ENCODE results near the gene TBC1D22A.

Gene TBC1D22A

DNA sequence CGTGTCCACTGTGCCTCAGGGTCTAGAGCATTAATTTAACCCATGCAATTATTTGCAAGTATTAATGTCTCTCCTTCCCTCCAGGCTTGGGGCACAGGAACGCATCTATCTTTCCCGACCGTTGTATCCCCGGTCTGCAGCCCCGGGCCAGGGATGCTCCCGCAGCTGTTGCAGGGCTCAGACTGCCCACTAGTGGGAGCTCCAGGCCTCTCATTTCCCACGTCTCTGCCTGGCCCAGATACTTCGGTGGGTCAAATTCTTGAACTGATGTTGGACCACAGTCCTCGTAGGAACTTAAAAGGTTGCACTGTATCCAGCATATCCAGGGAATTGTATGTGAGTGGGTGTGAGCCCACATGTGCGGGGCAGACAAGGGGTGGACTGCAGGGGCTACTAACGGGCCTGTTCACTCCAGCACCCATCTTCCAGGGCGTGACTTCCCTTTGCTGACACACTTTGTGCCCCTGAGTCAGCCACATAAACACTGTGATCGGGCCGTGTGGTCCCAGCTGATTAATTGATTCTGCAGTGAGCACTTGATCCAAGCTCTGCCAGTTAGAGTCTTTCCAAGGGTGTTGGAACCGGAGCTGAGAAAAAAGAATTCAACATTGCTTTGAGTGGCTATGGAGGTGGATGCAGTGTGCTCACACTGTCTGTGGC lies 451.3 kb downstream of the TBC1D22A start:
- no peak for DNase-seq (ENCODE audit: low read depth in 2 of 2)

DNA sequence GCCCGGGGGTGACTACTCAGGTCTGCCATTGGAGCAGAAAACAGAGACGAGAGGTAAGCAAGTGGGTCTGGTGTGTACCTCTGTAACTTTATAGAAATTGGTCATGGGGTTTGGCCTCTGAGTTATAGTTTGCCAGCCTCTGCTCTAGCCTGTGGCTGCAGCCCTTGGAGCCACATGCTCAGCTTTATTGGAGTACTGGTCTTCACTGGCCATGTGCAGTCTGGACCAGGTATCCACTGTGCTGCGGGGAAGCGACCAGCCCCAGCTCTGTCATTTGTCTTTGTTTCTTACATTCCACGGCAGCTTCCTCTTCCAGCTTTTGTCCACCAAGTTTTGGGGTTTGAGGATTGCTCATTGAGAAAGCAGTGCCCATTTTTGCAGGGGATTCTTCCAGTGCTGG lies 453.4 kb downstream of the TBC1D22A start:
- no peak for DNase-seq (ENCODE audit: low read depth in 2 of 2)

DNA sequence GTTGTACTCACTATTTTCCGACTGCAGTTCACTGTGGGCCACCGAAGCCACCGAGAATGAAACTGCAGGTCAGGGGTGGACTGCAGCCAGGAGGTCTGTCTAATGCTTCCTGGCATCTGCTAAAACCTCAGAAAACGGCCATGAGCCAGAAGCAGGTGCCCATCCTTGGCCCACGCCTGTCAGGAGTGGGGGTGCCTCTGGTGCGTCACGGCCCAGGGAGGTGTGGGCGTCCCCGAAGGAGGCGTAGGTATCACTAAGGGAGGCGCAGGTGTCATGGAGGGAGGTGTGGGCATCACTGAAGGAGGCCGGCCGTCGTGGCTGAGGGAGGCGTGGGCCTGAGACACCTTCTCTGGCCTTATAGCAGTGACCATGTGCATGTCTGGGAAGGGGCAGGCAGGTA lies 456.2 kb downstream of the TBC1D22A start:
- no peak for DNase-seq (ENCODE audit: low read depth in 2 of 2)

DNA sequence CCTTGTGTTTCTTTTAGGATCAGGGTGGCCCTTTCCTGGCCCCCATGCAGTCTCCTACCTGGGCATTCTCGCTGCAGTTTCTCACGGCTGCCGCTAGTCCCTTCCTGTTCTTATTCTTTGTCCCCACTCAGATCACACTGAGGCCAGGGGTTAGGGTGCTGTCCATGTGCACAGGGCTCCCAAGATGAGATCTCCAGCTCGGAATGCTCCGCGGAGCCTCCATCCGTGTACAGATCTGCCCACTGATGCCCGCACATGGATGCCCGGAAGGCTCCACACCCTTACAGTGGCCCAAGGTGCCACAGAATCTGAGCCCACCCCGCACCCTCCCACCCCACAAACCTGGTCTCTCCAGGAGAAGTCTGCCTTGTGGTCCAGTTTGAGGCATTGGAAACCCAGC lies 457.3 kb downstream of the TBC1D22A start:
- no peak for DNase-seq (ENCODE audit: low read depth in 2 of 2)

DNA sequence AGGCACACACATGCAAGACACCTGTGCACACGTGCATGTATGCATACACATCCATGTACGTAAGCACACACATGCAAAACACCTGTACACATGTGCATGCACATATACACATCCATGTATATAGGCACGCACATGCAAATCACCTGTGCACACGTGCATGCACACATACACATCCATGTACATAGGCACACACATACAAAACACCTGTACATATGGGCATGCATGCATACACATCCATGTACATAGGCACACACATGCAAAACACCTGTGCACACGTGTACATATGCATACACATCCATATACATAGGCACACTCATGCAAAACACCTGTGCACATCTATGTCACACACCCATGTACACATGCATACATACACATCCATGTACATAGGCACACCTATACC lies 458.3 kb downstream of the TBC1D22A start:
- no peak for DNase-seq (ENCODE audit: low read depth in 2 of 2)

DNA sequence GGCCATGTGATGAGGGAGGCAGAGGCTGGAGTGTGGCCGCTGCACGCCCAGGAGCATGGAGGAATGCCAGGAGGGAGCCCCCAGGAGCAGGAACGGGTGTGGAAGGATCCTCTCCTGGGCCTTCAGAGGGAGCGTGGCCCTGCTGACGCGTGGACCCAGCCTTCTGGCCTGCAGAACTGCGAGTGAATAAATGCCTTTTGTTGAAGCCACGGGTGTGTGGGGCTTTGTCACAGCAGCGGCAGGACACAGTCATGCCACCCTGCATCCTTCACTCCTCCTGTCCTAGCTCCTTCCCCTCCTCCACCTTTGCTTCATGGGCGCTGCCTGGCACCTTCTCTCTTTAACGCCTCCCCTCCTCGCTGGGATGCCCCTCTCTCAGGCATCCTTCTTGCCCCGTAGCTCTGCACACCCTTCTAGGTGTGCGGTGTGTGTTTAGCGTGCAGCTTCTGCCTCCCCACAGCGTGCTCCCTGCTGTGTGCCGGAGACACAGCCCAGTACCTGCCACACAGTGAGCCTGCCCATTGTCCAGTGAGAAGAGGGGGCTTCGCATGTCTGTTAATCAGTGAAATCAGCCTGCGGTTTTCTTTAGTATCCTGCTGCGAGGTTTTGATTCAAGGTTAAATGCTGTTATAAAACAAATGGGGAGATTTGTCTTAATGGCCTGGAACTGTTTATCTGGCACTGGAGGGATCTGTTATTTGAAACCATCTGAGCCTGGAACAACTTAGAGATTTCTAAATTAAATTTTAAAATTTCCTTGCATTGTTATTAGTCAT lies 459.6 kb downstream of the TBC1D22A start:
- no peak for DNase-seq (ENCODE audit: low read depth in 2 of 2)
